ENCODE data around the gene NRCAM.

GRCh38 chr7:108193594-108194498, 262.4 kb downstream of the NRCAM start:
- TF ChIP-seq CTCF (IDR thresholded peaks at IDR 0.05; ENCODE audit: control extremely low read depth in 1 of 3, insufficient read depth in 1 of 3, low read depth in 1 of 3, low read length in 3 of 3) = no peak
- TF ChIP-seq RXRA (IDR thresholded peaks at IDR 0.05; ENCODE audit: insufficient read depth, low read depth, low read length) = no peak
- TF ChIP-seq POLR2A (IDR thresholded peaks at IDR 0.05; ENCODE audit: control extremely low read depth in 1 of 2, low read depth in 2 of 2, low read length in 2 of 2) = no peak

Data from H1 (cell line).